Neural crest cell (in vitro differentiated cells): Measurements from ENCODE around the gene STOML3. TPM values are rescaled to one million over a fixed set of nuclear protein-coding genes. Genes with fewer than 3 reads are reported as not detected.

Experiments
- DNase-seq: peaks from one replicate; pipeline ENCODE4 v3.0.0; 2021; ENCODE audit warnings: low read depth, mixed read lengths, low spot score
- H3K27ac Mint-ChIP-seq: one replicate; pipeline ENCODE4 v1.8.0; 2021; ENCODE audit warnings: mild to moderate bottlenecking, mixed read lengths; ENCODE audit not compliant: unreplicated experiment
- H3K27me3 Mint-ChIP-seq: 2 replicates; pipeline ENCODE4 v1.8.0; 2021; ENCODE audit warnings: low read depth, mild to moderate bottlenecking, mixed read lengths
- H3K36me3 Mint-ChIP-seq: 2 replicates; pipeline ENCODE4 v1.8.0; 2021; ENCODE audit warnings: low read depth, mild to moderate bottlenecking, mixed read lengths
- H3K4me1 Mint-ChIP-seq: 2 replicates; pipeline ENCODE4 v1.8.0; 2021; ENCODE audit warnings: mixed read lengths
- H3K4me3 Mint-ChIP-seq: one replicate; pipeline ENCODE4 v1.8.0; 2021; ENCODE audit warnings: mild to moderate bottlenecking, mixed read lengths
- H3K9me3 Mint-ChIP-seq: 2 replicates; pipeline ENCODE4 v1.8.0; 2021; ENCODE audit warnings: mixed read lengths
- total RNA-seq: library from RNA; stranded (reverse); gene quantifications from 2 replicates; pipeline ENCODE4 v1.2.1, GENCODE V29; 2021
- TF ChIP-seq, protein P1 (sequence below): fragments of 200-600 bp; sonication (generic); conservative IDR thresholded peaks from 2 replicates; pipeline ENCODE4 v1.5.0; 2021; ENCODE audit warnings: antibody characterized with exemption, mild to moderate bottlenecking

Gene STOML3
- total RNA-seq, 1 donor from 2014 or later = not detected

GRCh38 chr13:38947054-38947453 lies 43.6 kb downstream of the STOML3 start:
- no peak overlapping the region for H3K27ac Mint-ChIP-seq
- TF ChIP-seq, protein P1, sequence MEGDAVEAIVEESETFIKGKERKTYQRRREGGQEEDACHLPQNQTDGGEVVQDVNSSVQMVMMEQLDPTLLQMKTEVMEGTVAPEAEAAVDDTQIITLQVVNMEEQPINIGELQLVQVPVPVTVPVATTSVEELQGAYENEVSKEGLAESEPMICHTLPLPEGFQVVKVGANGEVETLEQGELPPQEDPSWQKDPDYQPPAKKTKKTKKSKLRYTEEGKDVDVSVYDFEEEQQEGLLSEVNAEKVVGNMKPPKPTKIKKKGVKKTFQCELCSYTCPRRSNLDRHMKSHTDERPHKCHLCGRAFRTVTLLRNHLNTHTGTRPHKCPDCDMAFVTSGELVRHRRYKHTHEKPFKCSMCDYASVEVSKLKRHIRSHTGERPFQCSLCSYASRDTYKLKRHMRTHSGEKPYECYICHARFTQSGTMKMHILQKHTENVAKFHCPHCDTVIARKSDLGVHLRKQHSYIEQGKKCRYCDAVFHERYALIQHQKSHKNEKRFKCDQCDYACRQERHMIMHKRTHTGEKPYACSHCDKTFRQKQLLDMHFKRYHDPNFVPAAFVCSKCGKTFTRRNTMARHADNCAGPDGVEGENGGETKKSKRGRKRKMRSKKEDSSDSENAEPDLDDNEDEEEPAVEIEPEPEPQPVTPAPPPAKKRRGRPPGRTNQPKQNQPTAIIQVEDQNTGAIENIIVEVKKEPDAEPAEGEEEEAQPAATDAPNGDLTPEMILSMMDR = no peak
- H3K9me3 Mint-ChIP-seq = no peaks in the 10 kb centered on the region
- peaks cover 1% of the 10 kb centered on the region for H3K4me1 Mint-ChIP-seq
- H3K27me3 Mint-ChIP-seq = no peaks in the 10 kb centered on the region
- no peak for DNase-seq
- no peaks in the 10 kb centered on the region for H3K36me3 Mint-ChIP-seq
- no peak overlapping the region for H3K4me3 Mint-ChIP-seq

- no peaks in the 10 kb centered on the region for H3K27me3 Mint-ChIP-seq
- DNase-seq = no peak
- H3K4me1 Mint-ChIP-seq = no peaks in the 10 kb centered on the region
- no peak overlapping the region for H3K4me3 Mint-ChIP-seq
- TF ChIP-seq, protein P1 = no peak
- H3K36me3 Mint-ChIP-seq = no peaks in the 10 kb centered on the region
- H3K27ac Mint-ChIP-seq = no peak overlapping the region
- H3K9me3 Mint-ChIP-seq = peaks cover 2% of the 10 kb centered on the region
Observed at GRCh38 chr13:38944219-38944618, 46.4 kb downstream of the STOML3 start.

DNA sequence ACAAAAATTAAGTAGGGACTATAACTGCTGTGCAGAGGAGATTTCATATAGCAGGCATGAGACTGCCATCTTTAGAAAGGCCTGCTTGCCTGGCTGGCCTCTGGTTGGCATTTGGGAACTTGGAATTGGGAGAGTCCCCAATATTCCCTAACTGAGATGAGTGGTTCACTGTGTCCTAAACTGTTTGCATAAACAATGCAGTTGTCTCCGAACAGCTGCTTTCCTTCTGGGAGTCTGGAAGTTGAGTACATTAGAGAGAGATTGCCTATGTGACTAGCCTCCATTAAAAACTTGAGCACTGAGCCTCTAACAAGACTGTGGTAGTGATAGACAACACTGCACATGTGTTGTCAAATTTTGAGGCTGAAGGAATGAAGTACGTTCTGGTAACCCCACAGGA lies 47.4 kb downstream of the STOML3 start:
- H3K36me3 Mint-ChIP-seq = no peaks in the 10 kb centered on the region
- TF ChIP-seq, protein P1 = no peak
- H3K27ac Mint-ChIP-seq = no peak overlapping the region
- DNase-seq = no peak
- H3K4me1 Mint-ChIP-seq = no peaks in the 10 kb centered on the region
- no peak overlapping the region for H3K4me3 Mint-ChIP-seq
- peaks cover 2% of the 10 kb centered on the region for H3K9me3 Mint-ChIP-seq
- no peaks in the 10 kb centered on the region for H3K27me3 Mint-ChIP-seq

GRCh38 chr13:38941353-38941945 lies 49.2 kb downstream of the STOML3 start:
- no peaks in the 10 kb centered on the region for H3K4me1 Mint-ChIP-seq
- H3K9me3 Mint-ChIP-seq = peaks cover 2% of the 10 kb centered on the region
- no peak overlapping the region for H3K4me3 Mint-ChIP-seq
- no peaks in the 10 kb centered on the region for H3K27me3 Mint-ChIP-seq
- no peak overlapping the region for H3K27ac Mint-ChIP-seq
- no peak for DNase-seq
- TF ChIP-seq, protein P1 = no peak
- no peaks in the 10 kb centered on the region for H3K36me3 Mint-ChIP-seq

GRCh38 chr13:38933786-38934185 lies 56.8 kb downstream of the STOML3 start:
- Mint-ChIP-seq H3K4me1 (peaks cover 12% of the 10 kb centered on the region), H3K27ac (no peak overlapping the region), H3K4me3 (no peak overlapping the region), H3K36me3 (no peaks in the 10 kb centered on the region), H3K9me3 (no peaks in the 10 kb centered on the region), H3K27me3 (no peaks in the 10 kb centered on the region)
- DNase-seq = no peak
- TF ChIP-seq, protein P1 = no peak
